PFSK-1 (cell line): ENCODE results near the gene APOL5.

Source experiments
- FOXP2 ChIP-seq: optimal IDR thresholded peaks from 2 replicates; pipeline ENCODE3; 2011; ENCODE audit warnings: borderline replicate concordance, control low read depth, inconsistent platforms; ENCODE audit not compliant: insufficient read depth; ENCODE audit errors: extremely low read length, extremely low read depth
- POLR2AphosphoS5 ChIP-seq: IDR thresholded peaks from 2 replicates; pipeline ENCODE4 v1.6.1; 2012; ENCODE audit warnings: low read depth, mild to moderate bottlenecking, control low read depth, low read length, moderate library complexity
- SIN3A ChIP-seq: IDR thresholded peaks from 2 replicates; pipeline ENCODE4 v1.6.1; 2012; ENCODE audit warnings: mild to moderate bottlenecking, low read length, moderate library complexity, borderline replicate concordance; ENCODE audit not compliant: insufficient read depth
- TAF1 ChIP-seq: IDR thresholded peaks from 2 replicates; pipeline ENCODE4 v1.6.1; 2012; ENCODE audit warnings: low read length, control low read depth, borderline replicate concordance; ENCODE audit not compliant: insufficient read depth
- TF ChIP-seq, protein P1 (sequence below), 2 experiments: IDR thresholded peaks; 2 replicates each; pipeline versions ENCODE4 v1.6.1 to v1.8.0; 2011 to 2012; ENCODE audit warnings: low read depth in 2 of 2, low read length in 2 of 2, control low read depth in 1 of 2, inconsistent platforms in 1 of 2, mild to moderate bottlenecking in 1 of 2, moderate library complexity in 1 of 2; ENCODE audit not compliant: insufficient read depth in 1 of 2

Gene APOL5

DNA sequence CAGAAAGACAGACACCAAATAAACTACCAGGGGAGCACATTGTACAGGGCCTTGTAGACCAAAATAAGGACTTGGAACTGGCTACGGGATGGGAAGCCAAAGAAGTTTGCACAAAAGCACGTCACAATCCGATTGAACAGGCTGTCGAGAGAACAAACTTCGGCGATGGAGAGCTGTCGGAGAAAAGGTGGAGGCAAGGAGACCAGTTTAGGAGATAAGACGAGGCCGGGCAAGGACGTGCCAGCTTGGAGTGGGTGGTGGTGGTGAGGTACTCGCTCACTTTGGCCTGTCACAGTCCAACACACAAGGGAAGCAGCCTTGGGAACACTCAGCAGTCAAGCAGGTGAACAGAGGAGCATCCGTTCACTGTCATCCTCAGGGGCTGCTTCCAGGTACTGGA, 19.0 kb downstream of the APOL5 start:
- TF ChIP-seq, protein P1, sequence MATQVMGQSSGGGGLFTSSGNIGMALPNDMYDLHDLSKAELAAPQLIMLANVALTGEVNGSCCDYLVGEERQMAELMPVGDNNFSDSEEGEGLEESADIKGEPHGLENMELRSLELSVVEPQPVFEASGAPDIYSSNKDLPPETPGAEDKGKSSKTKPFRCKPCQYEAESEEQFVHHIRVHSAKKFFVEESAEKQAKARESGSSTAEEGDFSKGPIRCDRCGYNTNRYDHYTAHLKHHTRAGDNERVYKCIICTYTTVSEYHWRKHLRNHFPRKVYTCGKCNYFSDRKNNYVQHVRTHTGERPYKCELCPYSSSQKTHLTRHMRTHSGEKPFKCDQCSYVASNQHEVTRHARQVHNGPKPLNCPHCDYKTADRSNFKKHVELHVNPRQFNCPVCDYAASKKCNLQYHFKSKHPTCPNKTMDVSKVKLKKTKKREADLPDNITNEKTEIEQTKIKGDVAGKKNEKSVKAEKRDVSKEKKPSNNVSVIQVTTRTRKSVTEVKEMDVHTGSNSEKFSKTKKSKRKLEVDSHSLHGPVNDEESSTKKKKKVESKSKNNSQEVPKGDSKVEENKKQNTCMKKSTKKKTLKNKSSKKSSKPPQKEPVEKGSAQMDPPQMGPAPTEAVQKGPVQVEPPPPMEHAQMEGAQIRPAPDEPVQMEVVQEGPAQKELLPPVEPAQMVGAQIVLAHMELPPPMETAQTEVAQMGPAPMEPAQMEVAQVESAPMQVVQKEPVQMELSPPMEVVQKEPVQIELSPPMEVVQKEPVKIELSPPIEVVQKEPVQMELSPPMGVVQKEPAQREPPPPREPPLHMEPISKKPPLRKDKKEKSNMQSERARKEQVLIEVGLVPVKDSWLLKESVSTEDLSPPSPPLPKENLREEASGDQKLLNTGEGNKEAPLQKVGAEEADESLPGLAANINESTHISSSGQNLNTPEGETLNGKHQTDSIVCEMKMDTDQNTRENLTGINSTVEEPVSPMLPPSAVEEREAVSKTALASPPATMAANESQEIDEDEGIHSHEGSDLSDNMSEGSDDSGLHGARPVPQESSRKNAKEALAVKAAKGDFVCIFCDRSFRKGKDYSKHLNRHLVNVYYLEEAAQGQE (IDR thresholded peaks at IDR 0.05; ENCODE audit: insufficient read depth in 1 of 2, low read depth in 2 of 2, low read length in 2 of 2): no peak
- no peak for TF ChIP-seq POLR2AphosphoS5
- TF ChIP-seq SIN3A: no peak
- no peak for TF ChIP-seq TAF1
- no peak for TF ChIP-seq FOXP2

DNA sequence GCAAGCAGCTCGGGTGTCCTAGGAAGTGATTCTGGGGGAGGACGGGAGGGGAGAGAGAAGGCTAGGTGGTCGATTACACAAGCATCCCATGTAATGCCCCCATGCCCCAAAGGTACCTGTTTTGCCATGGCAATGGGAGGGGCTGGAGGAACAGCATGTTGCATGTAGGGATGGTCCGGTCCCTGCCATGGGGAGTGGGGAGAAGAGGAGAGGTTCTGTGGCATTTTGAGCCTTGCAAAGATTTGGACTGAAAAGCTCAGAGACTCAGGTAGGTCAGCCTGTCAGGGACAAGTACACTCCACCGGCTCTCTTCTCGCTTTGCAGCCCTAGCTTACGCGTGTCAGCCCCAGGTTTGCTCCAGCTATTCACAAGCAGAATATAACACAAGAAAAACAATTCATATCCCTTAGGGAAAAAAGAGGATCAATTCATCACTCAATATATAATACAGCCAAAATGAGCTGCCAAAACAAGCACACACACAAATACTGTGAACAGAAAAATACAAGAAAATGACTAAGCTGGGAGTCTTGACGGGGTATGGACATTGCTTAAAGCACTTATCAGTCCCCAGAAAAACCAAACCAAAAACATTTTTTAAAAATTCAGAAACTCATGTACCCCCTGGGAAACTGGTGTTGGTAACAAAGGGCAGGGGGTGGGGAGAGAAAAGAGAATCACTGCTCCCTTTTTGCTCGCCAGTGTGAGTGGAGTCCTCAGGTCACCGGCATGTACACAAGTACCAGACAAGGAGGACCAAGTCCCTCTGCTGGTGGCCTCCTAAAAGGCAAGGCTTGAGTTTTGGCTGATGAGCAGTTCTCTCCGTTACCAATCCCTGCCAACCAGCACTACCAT, 21.6 kb downstream of the APOL5 start:
- TF ChIP-seq TAF1 (no peak), SIN3A (no peak), POLR2AphosphoS5 (no peak), FOXP2 (no peak)
- TF ChIP-seq, protein P1 (IDR thresholded peaks at IDR 0.05; ENCODE audit: insufficient read depth in 1 of 2, low read depth in 2 of 2, low read length in 2 of 2): no peak

DNA sequence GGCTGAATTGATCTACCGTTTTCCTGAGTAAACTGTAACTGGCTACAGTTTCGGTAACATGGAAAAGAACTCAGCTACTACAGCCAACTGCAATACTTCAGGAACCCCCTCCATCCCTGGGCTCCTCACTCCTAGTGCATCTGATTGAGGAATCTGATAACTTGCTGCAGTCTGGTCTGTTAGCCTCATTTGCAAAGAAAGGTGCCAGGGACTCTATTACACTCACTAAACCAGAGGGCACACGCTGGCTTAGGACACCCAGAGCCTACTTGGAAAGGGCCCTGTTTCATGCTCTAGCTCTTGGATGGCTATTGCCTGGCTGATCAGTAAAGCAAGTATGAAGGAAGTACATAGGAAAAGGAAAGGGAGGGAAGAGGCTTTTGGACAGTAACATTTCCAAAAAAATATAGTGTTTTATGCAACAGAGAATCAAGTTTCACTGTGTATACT, 22.3 kb downstream of the APOL5 start:
- TF ChIP-seq SIN3A (no peak), FOXP2 (no peak), POLR2AphosphoS5 (no peak), TAF1 (no peak)
- TF ChIP-seq, protein P1 (IDR thresholded peaks at IDR 0.05; ENCODE audit: insufficient read depth in 1 of 2, low read depth in 2 of 2, low read length in 2 of 2): no peak

DNA sequence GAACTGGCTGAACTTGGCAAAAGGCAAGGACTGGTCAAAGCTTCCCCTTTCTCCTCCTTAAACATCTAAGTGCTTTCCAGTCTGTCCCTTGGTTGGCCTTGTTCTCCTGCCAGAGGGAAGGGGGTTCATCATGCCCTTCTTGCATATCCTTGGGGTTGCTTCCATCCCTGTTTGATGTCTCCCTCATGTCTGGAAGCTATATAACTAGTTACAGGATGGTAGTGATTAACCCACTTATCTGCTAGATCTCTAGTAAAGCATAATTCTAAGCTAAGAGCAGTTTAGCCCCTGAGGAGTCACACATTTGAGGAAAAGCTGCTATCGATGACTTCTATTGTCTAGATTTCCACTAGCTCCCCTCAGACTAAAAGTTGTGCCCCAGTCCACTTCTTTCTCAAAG, 22.9 kb downstream of the APOL5 start:
- TF ChIP-seq, protein P1 (IDR thresholded peaks at IDR 0.05; ENCODE audit: insufficient read depth in 1 of 2, low read depth in 2 of 2, low read length in 2 of 2): no peak
- no peak for TF ChIP-seq TAF1
- TF ChIP-seq FOXP2: no peak
